22Rv1 (cell line): ENCODE results near the gene ASB13.

ENCODE experiments used
- CTCF ChIP-seq: fragments of 450-650 bp; IDR thresholded peaks from 2 replicates; pipeline ENCODE4 v1.5.1; 2017; ENCODE audit warnings: mild to moderate bottlenecking
- ZFX ChIP-seq: fragments of 450-650 bp; IDR thresholded peaks from 2 replicates; pipeline ENCODE4 v1.6.1; 2017; ENCODE audit warnings: antibody characterized with exemption, borderline replicate concordance

- TF ChIP-seq CTCF (no peak), ZFX (no peak)
Measured at GRCh38 chr10:5640036-5640435, 26.4 kb downstream of the ASB13 start.
